Activated gamma-delta T cell treated with anti-CD3 and anti-CD28 coated beads, Interleukin-2, amount 50 U/mL, for 16 hours (primary cell): Measurements from ENCODE around the gene RHOH.

Experiments
- DNase-seq: peaks from one replicate; pipeline ENCODE4 v3.0.0-alpha.2; 2020; ENCODE audit warnings: low read depth

Gene RHOH

GRCh38 chr4:40295572-40295971 is 98.7 kb downstream of the RHOH start:
- no peak for DNase-seq
